Spleen (tissue), 7 donors: Measurements from ENCODE around the gene FNDC1.

ENCODE experiments used
- POLR2A ChIP-seq, 3 donors: fragments of 450-650 bp; IDR thresholded peaks; one replicate each; pipeline ENCODE4 v1.5.1; 2017; ENCODE audit warnings: antibody characterized with exemption in 3 of 3, mild to moderate bottlenecking in 1 of 3
- TF ChIP-seq, protein P1 (sequence below), 11 experiments: fragments of 200-600 bp in 7 of 11; fragments of 450-650 bp in 4 of 11; sonication (generic) in 4 of 11; IDR thresholded peaks in 8 of 11; conservative IDR thresholded peaks in 3 of 11; 1 replicate in 7 of 11; 2 replicates in 4 of 11; pipeline versions ENCODE4 v1.4.0 to v1.8.0; 2016 to 2021; ENCODE audit warnings: antibody characterized with exemption in 11 of 11, inconsistent platforms in 4 of 11, mild to moderate bottlenecking in 1 of 11
- donor health status: DM: no; HTN: no; CAD: no; lungs with moderate emphysema.
- donor health status: DM: no; HTN: no; CAD: no.
- donor health status: DM: no; HTN: no; CAD: no.

DNA sequence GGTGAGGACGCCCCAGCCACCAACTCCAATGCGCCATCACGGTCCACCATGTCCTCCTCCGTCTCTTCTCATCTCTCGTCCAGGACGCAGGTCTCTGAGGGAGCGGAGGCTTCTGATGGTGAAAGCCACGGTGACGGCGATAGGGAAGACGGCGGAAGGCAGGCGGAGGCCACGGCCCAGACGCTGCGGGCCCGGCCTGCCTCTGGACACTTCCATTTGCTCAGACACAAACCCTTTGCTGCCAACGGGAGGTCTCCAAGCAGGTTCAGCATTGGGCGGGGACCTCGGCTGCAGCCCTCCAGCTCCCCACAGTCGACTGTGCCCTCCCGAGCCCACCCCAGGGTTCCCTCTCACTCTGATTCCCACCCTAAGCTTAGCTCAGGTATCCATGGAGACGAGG lies 63.6 kb downstream of the FNDC1 start:
- TF ChIP-seq, protein P1, sequence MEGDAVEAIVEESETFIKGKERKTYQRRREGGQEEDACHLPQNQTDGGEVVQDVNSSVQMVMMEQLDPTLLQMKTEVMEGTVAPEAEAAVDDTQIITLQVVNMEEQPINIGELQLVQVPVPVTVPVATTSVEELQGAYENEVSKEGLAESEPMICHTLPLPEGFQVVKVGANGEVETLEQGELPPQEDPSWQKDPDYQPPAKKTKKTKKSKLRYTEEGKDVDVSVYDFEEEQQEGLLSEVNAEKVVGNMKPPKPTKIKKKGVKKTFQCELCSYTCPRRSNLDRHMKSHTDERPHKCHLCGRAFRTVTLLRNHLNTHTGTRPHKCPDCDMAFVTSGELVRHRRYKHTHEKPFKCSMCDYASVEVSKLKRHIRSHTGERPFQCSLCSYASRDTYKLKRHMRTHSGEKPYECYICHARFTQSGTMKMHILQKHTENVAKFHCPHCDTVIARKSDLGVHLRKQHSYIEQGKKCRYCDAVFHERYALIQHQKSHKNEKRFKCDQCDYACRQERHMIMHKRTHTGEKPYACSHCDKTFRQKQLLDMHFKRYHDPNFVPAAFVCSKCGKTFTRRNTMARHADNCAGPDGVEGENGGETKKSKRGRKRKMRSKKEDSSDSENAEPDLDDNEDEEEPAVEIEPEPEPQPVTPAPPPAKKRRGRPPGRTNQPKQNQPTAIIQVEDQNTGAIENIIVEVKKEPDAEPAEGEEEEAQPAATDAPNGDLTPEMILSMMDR (IDR thresholded peaks at IDR 0.05 in 8 of 11, conservative IDR thresholded peaks at IDR 0.05 in 3 of 11), result no peak
- no peak for TF ChIP-seq POLR2A (IDR thresholded peaks at IDR 0.05)
